ENCODE results near the gene FOXN1. TPM values are rescaled to one million over a fixed set of nuclear protein-coding genes. Genes with fewer than 3 reads are reported as not detected.
"Not testable (repeated sequence)": the region's sequence is repeated elsewhere in the genome, so short reads cannot be mapped to it uniquely, and the experiment has no call there.

FOXN1 gene
- total RNA-seq, 1 donor from 2014 or later = not detected

- H3K9me3 Mint-ChIP-seq = no peaks in the 10 kb centered on the region
- peak overlapping the region; percentile 16 for H3K4me3 Mint-ChIP-seq
- H3K27me3 Mint-ChIP-seq = no peaks in the 10 kb centered on the region
- DNase-seq = no peak
- intact Hi-C loops (cut with micrococcal nuclease) = no loop called here
- H3K36me3 Mint-ChIP-seq (ENCODE audit: low read depth) = peaks cover 39% of the 10 kb centered on the region
- peaks cover 34% of the 10 kb centered on the region for H3K4me1 Mint-ChIP-seq
- peak overlapping the region; percentile 49 for H3K27ac Mint-ChIP-seq
Observed at GRCh38 chr17:28567604-28568003, 61.5 kb downstream of the FOXN1 start.

- Mint-ChIP-seq H3K4me3 (peak overlapping the region; percentile 92), H3K36me3 (ENCODE audit: low read depth) (peaks cover 41% of the 10 kb centered on the region), H3K27ac (peak overlapping the region; percentile 26), H3K27me3 (no peaks in the 10 kb centered on the region), H3K4me1 (peaks cover 45% of the 10 kb centered on the region), H3K9me3 (no peaks in the 10 kb centered on the region)
- DNase-seq = no peak
- intact Hi-C loops (cut with micrococcal nuclease) = no loop called here
Observed at GRCh38 chr17:28569446-28569845, 63.3 kb downstream of the FOXN1 start.

GRCh38 chr17:28570716-28571360 is 64.7 kb downstream of the FOXN1 start:
- no peaks in the 10 kb centered on the region for H3K9me3 Mint-ChIP-seq
- peak; percentile 88 for DNase-seq

GRCh38 chr17:28571361-28572122 is 65.4 kb downstream of the FOXN1 start, which contains the start of gene PIGS:
Gene PIGS, minus strand, starts transcription at chr17:28571524. Its CDS starts 28 bp downstream, at chr17:28571496.
- intact Hi-C loops (cut with micrococcal nuclease) = loop anchor here (1.0 kb wide), 2 partner anchors 19 to 28 kb away; partner anchors contain the start of genes SPAG5 and UNC119
- Mint-ChIP-seq H3K36me3 (ENCODE audit: low read depth) (peaks cover 53% of the 10 kb centered on the region), H3K9me3 (no peaks in the 10 kb centered on the region), H3K4me1 (peaks cover 53% of the 10 kb centered on the region), H3K27me3 (no peaks in the 10 kb centered on the region), H3K4me3 (peak within 1 kb of the TSS; percentile 92), H3K27ac (peak within 1 kb of the TSS; percentile 94)
- DNase-seq = peak; percentile 98

More at GRCh38 chr17:28570716-28571360, 64.7 kb downstream of the FOXN1 start:
- H3K36me3 Mint-ChIP-seq (ENCODE audit: low read depth) = peaks cover 49% of the 10 kb centered on the region
- peak overlapping the region; percentile 94 for H3K27ac Mint-ChIP-seq
- peak overlapping the region; percentile 92 for H3K4me3 Mint-ChIP-seq
- peaks cover 48% of the 10 kb centered on the region for H3K4me1 Mint-ChIP-seq
- H3K27me3 Mint-ChIP-seq = no peaks in the 10 kb centered on the region
- intact Hi-C loops (cut with micrococcal nuclease) = loop anchor here (1.0 kb wide), 2 partner anchors 19 to 28 kb away; partner anchors contain the start of genes SPAG5 and UNC119

DNA sequence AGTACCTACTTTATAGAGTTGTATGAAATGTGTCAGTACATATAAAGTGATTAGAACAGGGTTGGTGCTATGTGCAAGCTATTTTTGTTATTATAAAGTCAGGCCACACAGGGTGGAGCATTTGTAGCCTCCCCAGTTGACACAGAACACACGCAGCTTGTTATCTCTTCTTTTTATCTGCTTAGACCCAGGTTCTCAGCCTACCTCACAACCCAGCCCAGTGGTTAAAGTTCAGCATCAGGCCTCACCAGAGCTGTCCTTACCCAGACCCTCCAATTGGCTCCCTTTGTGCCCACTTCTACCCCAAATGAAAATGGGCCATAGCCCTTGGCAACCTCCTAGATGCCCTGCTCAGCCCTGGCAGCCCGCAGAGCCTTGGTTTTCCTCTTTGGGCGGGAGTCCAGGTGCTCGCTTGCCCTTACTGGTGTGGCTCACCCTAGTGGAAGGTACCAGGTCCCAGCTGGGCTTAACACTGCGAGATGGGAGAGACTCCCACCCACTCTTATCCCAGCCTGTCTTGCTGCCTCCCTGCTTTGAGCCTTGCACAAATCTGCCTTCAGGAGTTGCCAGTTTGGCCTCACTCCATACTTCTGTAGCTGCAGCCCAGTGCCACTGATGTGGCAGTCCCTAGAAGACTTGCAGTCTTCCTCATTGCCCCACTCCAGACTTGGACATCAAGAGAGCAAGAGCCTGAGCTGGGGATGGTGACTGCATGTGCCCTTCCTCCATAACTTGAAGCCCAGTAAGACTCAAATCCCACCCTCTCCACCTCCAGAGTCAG is 66.3 kb downstream of the FOXN1 start:
- Mint-ChIP-seq H3K36me3 (ENCODE audit: low read depth) (peaks cover 52% of the 10 kb centered on the region), H3K27ac (peak overlapping the region; percentile 66), H3K4me1 (peaks cover 57% of the 10 kb centered on the region), H3K27me3 (no peaks in the 10 kb centered on the region), H3K4me3 (peak overlapping the region; percentile 92), H3K9me3 (no peaks in the 10 kb centered on the region)
- DNase-seq = peak; percentile 62
- intact Hi-C loops (cut with micrococcal nuclease) = no loop called here

- Mint-ChIP-seq H3K4me1 (peaks cover 51% of the 10 kb centered on the region), H3K4me3 (no peak overlapping the region), H3K36me3 (ENCODE audit: low read depth) (peaks cover 49% of the 10 kb centered on the region)
Observed at GRCh38 chr17:28573040-28573380, 66.9 kb downstream of the FOXN1 start.

GRCh38 chr17:28573521-28573920 is 67.4 kb downstream of the FOXN1 start:
- Mint-ChIP-seq H3K27ac (no peak overlapping the region), H3K9me3 (no peaks in the 10 kb centered on the region), H3K4me3 (no peak overlapping the region), H3K27me3 (no peaks in the 10 kb centered on the region), H3K4me1 (peaks cover 49% of the 10 kb centered on the region), H3K36me3 (ENCODE audit: low read depth) (peaks cover 46% of the 10 kb centered on the region)
- DNase-seq = no peak
- intact Hi-C loops (cut with micrococcal nuclease) = no loop called here

More at GRCh38 chr17:28573040-28573380, 66.9 kb downstream of the FOXN1 start:
- intact Hi-C loops (cut with micrococcal nuclease) = no loop called here
- no peaks in the 10 kb centered on the region for H3K27me3 Mint-ChIP-seq
- peak overlapping the region; percentile 23 for H3K27ac Mint-ChIP-seq
- no peaks in the 10 kb centered on the region for H3K9me3 Mint-ChIP-seq
- DNase-seq = no peak

DNA sequence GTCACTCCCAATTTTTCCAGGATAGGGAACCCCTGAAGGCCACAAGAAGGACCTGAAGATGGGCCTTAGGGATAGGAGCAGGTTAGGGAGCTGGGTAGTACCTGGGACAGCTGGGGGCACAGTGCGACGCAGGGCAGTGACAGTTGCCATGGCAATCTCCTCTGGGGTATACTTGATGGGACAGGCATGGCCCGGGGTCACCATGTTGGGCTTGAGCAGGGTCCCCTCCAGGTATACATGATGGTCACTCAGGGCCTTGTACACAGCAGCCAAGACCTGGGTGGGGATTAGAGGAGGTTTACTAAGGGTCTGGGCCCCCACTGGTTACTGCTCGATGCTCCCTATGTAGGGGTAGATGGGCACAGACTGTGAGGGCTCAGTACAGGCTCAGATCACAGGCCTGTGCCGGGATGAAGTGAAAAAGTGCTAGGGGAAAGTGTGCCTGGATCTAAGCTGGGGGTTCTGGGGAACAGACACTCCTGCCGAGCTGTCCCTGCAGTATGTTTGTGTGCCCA is 67.9 kb downstream of the FOXN1 start:
- DNase-seq = no peak
- Mint-ChIP-seq H3K27ac (no peak overlapping the region), H3K36me3 (ENCODE audit: low read depth) (peaks cover 47% of the 10 kb centered on the region), H3K9me3 (no peaks in the 10 kb centered on the region), H3K4me1 (peaks cover 50% of the 10 kb centered on the region), H3K4me3 (no peak overlapping the region), H3K27me3 (no peaks in the 10 kb centered on the region)
- intact Hi-C loops (cut with micrococcal nuclease) = no loop called here

DNA sequence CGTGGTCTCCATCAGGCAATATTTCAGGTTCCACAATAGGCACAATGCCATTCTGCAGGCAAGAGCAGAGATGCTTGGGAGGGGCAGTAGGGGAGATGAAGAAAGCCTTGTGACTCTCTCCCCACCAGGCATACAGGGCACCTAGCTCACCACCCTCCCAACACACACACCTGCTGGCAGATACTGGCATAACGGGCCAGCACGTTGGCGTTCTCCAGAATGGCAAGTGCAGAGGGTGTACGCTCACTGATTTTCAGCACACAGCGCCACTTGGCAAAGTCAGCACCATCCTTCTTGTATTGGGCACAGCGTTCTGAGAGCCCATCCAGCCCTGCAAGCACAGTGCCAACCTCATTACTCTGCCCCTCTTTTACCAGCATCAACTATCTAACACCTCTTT is 68.4 kb downstream of the FOXN1 start:
- peak; percentile 70 for DNase-seq
- intact Hi-C loops (cut with micrococcal nuclease) = no loop called here
- no peaks in the 10 kb centered on the region for H3K9me3 Mint-ChIP-seq
- peaks cover 53% of the 10 kb centered on the region for H3K4me1 Mint-ChIP-seq
- no peak overlapping the region for H3K27ac Mint-ChIP-seq
- no peak overlapping the region for H3K4me3 Mint-ChIP-seq
- no peaks in the 10 kb centered on the region for H3K27me3 Mint-ChIP-seq
- H3K36me3 Mint-ChIP-seq (ENCODE audit: low read depth) = peaks cover 50% of the 10 kb centered on the region

- no peak overlapping the region for H3K27ac Mint-ChIP-seq
- DNase-seq = peak; percentile 65
- H3K36me3 Mint-ChIP-seq (ENCODE audit: low read depth) = peaks cover 49% of the 10 kb centered on the region
- peak overlapping the region; percentile 95 for H3K4me3 Mint-ChIP-seq
- H3K9me3 Mint-ChIP-seq = no peaks in the 10 kb centered on the region
- intact Hi-C loops (cut with micrococcal nuclease) = no loop called here
- H3K4me1 Mint-ChIP-seq = peaks cover 54% of the 10 kb centered on the region
- no peaks in the 10 kb centered on the region for H3K27me3 Mint-ChIP-seq
Observed at GRCh38 chr17:28575126-28575795, 69.1 kb downstream of the FOXN1 start.

- H3K9me3 Mint-ChIP-seq; intact Hi-C loops (cut with micrococcal nuclease); H3K27me3 Mint-ChIP-seq: not testable (repeated sequence)
- peak overlapping the region; percentile 95 for H3K4me3 Mint-ChIP-seq
- H3K27ac Mint-ChIP-seq = peak overlapping the region; percentile 94
- H3K36me3 Mint-ChIP-seq (ENCODE audit: low read depth) = peaks cover 53% of the 10 kb centered on the region
- DNase-seq = peak; percentile 67
- peaks cover 58% of the 10 kb centered on the region for H3K4me1 Mint-ChIP-seq
Observed at GRCh38 chr17:28576016-28576415, 69.9 kb downstream of the FOXN1 start.

DNA sequence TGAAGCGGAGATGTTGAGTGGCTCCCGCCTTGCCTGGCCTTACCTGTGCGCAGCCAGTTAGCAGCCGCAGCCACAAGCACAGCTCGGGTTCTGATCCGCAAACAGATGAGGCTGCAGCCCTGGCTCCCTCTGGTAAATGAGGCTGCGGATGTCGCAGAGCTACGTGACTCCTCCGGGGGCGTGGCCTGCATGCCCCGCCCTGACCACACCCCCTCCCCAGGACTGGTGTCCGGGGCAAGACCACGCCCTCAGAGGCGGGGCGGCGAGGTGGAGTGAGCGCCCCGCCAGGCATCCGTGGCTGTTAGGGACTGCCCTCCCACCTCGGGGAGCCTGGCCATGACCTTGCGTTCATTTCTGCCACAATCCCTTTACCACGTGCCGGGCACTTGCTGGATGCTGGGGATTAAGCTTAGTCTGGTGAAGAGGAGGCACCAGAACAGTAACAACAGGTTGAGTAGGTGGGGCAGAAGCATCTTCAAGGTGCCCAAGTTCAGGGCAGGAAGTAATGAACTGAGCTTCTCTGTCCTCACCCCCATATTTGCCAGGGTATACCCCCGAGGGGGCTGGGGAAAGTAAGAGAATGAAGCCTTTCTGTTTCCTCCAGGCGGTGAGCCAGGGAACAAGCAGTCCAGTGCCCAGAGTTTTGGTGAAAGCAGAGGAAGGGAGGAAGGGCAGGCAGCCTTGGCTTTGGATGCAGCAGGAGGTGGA is 70.8 kb downstream of the FOXN1 start, which contains the start of gene ALDOC:
ALDOC (minus strand) TSS at position 138 of the 708 bp plus-strand sequence. CDS start 1,363 bp downstream, outside the sequence.
- no peaks in the 10 kb centered on the region for H3K9me3 Mint-ChIP-seq
- H3K4me3 Mint-ChIP-seq = peak within 1 kb of the TSS; percentile 95
- DNase-seq = peak; percentile 100
- intact Hi-C loops (cut with micrococcal nuclease) = no loop called here
- H3K27me3 Mint-ChIP-seq = no peaks in the 10 kb centered on the region
- H3K4me1 Mint-ChIP-seq = peaks cover 56% of the 10 kb centered on the region
- peaks cover 53% of the 10 kb centered on the region for H3K36me3 Mint-ChIP-seq (ENCODE audit: low read depth)
- peak within 1 kb of the TSS; percentile 94 for H3K27ac Mint-ChIP-seq

All from activated CD4-positive, alpha-beta T cell treated with anti-CD3 and anti-CD28 coated beads, Interleukin-2, amount 10 ng/mL, durations not matched to agents 24 days and 14 days (primary cell).